ENCODE measurements around the gene LRP1. TPM values are rescaled to one million over a fixed set of nuclear protein-coding genes. Genes with fewer than 3 reads are reported as not detected.

The LRP1 gene
- total RNA-seq, 1 donor from 2014 or later = 95.7 TPM

GRCh38 chr12:57099766-57100165, 28.5 kb upstream of the LRP1 start:
- H3K36me3 Mint-ChIP-seq (ENCODE audit: insufficient read depth) = peaks cover 6% of the 10 kb centered on the region
- no peak overlapping the region for H3K4me3 Mint-ChIP-seq (ENCODE audit: low read depth)
- H3K27me3 Mint-ChIP-seq = no peaks in the 10 kb centered on the region
- H3K9me3 Mint-ChIP-seq (ENCODE audit: low read depth) = no peaks in the 10 kb centered on the region
- H3K27ac Mint-ChIP-seq = no peak overlapping the region
- no peaks in the 10 kb centered on the region for H3K4me1 Mint-ChIP-seq (ENCODE audit: low read depth)
- DNase-seq (ENCODE audit: low spot score, unreplicated experiment) = no peak
- TF ChIP-seq, protein P1, sequence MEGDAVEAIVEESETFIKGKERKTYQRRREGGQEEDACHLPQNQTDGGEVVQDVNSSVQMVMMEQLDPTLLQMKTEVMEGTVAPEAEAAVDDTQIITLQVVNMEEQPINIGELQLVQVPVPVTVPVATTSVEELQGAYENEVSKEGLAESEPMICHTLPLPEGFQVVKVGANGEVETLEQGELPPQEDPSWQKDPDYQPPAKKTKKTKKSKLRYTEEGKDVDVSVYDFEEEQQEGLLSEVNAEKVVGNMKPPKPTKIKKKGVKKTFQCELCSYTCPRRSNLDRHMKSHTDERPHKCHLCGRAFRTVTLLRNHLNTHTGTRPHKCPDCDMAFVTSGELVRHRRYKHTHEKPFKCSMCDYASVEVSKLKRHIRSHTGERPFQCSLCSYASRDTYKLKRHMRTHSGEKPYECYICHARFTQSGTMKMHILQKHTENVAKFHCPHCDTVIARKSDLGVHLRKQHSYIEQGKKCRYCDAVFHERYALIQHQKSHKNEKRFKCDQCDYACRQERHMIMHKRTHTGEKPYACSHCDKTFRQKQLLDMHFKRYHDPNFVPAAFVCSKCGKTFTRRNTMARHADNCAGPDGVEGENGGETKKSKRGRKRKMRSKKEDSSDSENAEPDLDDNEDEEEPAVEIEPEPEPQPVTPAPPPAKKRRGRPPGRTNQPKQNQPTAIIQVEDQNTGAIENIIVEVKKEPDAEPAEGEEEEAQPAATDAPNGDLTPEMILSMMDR (IDR thresholded peaks at IDR 0.05; ENCODE audit: unreplicated experiment) = no peak

- Mint-ChIP-seq H3K27ac (peak overlapping the region; percentile 56), H3K4me1 (ENCODE audit: low read depth) (no peaks in the 10 kb centered on the region), H3K36me3 (ENCODE audit: insufficient read depth) (peaks cover 3% of the 10 kb centered on the region), H3K9me3 (ENCODE audit: low read depth) (no peaks in the 10 kb centered on the region), H3K4me3 (ENCODE audit: low read depth) (no peak overlapping the region), H3K27me3 (no peaks in the 10 kb centered on the region)
- TF ChIP-seq, protein P1 (IDR thresholded peaks at IDR 0.05; ENCODE audit: unreplicated experiment) = no peak
- no peak for DNase-seq (ENCODE audit: low spot score, unreplicated experiment)
Measured at GRCh38 chr12:57101892-57102695, 26.2 kb upstream of the LRP1 start.

DNA sequence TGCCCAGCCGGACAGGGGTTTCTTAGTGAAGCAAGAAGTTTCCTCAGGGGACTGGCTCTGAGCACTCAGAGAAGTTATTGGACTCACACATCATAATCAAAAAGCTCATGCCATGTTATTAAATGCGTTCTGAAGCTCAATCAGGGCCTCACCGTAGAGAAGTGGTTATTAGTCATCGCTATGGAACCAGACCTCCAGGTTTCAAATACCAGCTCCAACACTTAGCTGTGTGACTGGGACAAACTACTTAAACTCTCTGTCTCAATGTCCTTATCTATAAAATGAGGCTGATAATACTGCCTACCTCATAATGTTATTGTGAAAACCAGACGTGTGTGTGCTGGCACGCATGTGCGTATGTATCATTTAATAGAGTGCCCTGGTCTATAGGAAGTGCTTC, 24.4 kb upstream of the LRP1 start:
- Mint-ChIP-seq H3K9me3 (ENCODE audit: low read depth) (no peaks in the 10 kb centered on the region), H3K36me3 (ENCODE audit: insufficient read depth) (peaks cover 4% of the 10 kb centered on the region), H3K4me3 (ENCODE audit: low read depth) (no peak overlapping the region), H3K27me3 (no peaks in the 10 kb centered on the region), H3K27ac (no peak overlapping the region), H3K4me1 (ENCODE audit: low read depth) (no peaks in the 10 kb centered on the region)
- TF ChIP-seq, protein P1 (IDR thresholded peaks at IDR 0.05; ENCODE audit: unreplicated experiment) = no peak
- no peak for DNase-seq (ENCODE audit: low spot score, unreplicated experiment)

DNA sequence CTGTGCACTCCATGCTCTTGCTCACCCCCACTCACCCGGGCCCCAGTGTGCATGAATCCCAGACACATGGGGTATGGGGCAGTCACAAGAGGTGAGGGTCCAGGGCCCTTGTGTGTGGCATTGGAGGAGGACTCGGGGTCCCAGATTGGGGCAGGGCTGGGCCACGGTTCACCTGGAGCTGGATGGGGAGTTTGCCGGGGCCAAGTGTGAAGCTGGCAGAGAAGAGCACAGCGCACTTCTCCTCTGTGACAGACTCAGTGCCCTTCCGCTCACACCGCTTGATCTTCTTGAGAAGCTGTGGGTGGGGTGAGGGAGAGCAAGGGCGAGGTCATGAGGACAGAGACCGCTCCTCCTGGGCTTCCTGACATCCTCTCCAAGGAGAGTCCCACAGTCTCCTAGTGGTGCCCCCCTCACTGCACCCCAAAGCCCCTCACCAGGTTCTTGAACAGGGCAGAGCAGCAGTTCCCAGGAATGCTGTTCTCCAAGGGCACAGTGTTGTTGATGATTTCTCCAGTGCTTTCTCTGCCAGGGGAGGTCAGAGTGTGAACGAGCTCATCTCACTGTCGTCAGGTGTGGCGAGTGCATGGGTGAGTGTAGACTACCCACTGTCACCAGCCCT, 23.9 kb upstream of the LRP1 start:
- Mint-ChIP-seq H3K36me3 (ENCODE audit: insufficient read depth) (peaks cover 4% of the 10 kb centered on the region), H3K27ac (no peak overlapping the region), H3K27me3 (no peaks in the 10 kb centered on the region), H3K4me1 (ENCODE audit: low read depth) (peaks cover 2% of the 10 kb centered on the region), H3K9me3 (ENCODE audit: low read depth) (no peaks in the 10 kb centered on the region), H3K4me3 (ENCODE audit: low read depth) (no peak overlapping the region)
- TF ChIP-seq, protein P1 (IDR thresholded peaks at IDR 0.05; ENCODE audit: unreplicated experiment) = no peak
- DNase-seq (ENCODE audit: low spot score, unreplicated experiment) = no peak

GRCh38 chr12:57105011-57105753, 23.1 kb upstream of the LRP1 start:
- Mint-ChIP-seq H3K27ac (no peak overlapping the region), H3K4me1 (ENCODE audit: low read depth) (peaks cover 9% of the 10 kb centered on the region), H3K9me3 (ENCODE audit: low read depth) (no peaks in the 10 kb centered on the region), H3K27me3 (no peaks in the 10 kb centered on the region), H3K36me3 (ENCODE audit: insufficient read depth) (peaks cover 4% of the 10 kb centered on the region), H3K4me3 (ENCODE audit: low read depth) (no peak overlapping the region)
- TF ChIP-seq, protein P1 (IDR thresholded peaks at IDR 0.05; ENCODE audit: unreplicated experiment) = no peak
- DNase-seq (ENCODE audit: low spot score, unreplicated experiment) = no peak
